ENCODE results near the gene CAPZB. TPM values are rescaled to one million over a fixed set of nuclear protein-coding genes. Genes with fewer than 3 reads are reported as not detected.

CAPZB gene
- polyA plus RNA-seq, 2 of the 4 experiments (the other 2 are of a cell fraction) = 133 to 296 TPM

GRCh38 chr1:19495000-19495656 is 9.8 kb upstream of the CAPZB start:
- ChIA-PET CTCF (interaction anchor here (0.6 kb wide), 1 partner anchor 16 kb away, joined by 3 read pairs; no protein-coding TSS in a partner anchor), POLR2A (no interaction called here)
- 76% methylated on average over 10 of the region's 11 CpGs for whole genome bisulfite sequencing (ENCODE audit: missing lambda C conversion rate)
- Histone ChIP-seq H3K4me3 (no peak overlapping the region), H3K9me3 (no peaks in the 10 kb centered on the region), H3K27ac (no peak overlapping the region), H3K4me2 (no peak overlapping the region), H3K4me1 (no peaks in the 10 kb centered on the region)
- DNase-seq (ENCODE audit: low read depth in 1 of 2, low spot score in 1 of 2) (no peak), FAIRE-seq (no peak), ATAC-seq (no peak; a peak in 1 of 6 replicates)
- TF ChIP-seq CBX2 (IDR thresholded peaks at IDR 0.05; ENCODE audit: borderline replicate concordance, low read depth) = no peak
- no peak for TF ChIP-seq NFE2L2 (conservative IDR thresholded peaks at IDR 0.05; ENCODE audit: low read length)
- TF ChIP-seq EHF (CRISPR knock-in tag; IDR thresholded peaks at IDR 0.05) = no peak
- TF ChIP-seq ATOH8 (CRISPR knock-in tag; IDR thresholded peaks at IDR 0.05; ENCODE audit: low read depth) = no peak
- no peak for TF ChIP-seq REST (IDR thresholded peaks at IDR 0.05)
- no peak for TF ChIP-seq EP300 (IDR thresholded peaks at IDR 0.05)
- TF ChIP-seq JUNB (IDR thresholded peaks at IDR 0.05) = no peak
- no peak for TF ChIP-seq E2F6 (IDR thresholded peaks at IDR 0.05; ENCODE audit: borderline replicate concordance, low read depth)
- no peak for TF ChIP-seq CHD2 (IDR thresholded peaks at IDR 0.05; ENCODE audit: low read length, partially characterized antibody)
- no peak for TF ChIP-seq HDAC2 (IDR thresholded peaks at IDR 0.05)

- DNase-seq (ENCODE audit: low read depth in 1 of 2, low spot score in 1 of 2) = no peak
- CTCF ChIA-PET = interaction anchor here (0.6 to 1.3 kb wide), 3 partner anchors 77 to 158 kb away, joined by 3 to 4 read pairs (median 4); no protein-coding TSS in a partner anchor
- H3K27ac ChIP-seq = no peak overlapping the region
- H3K4me1 ChIP-seq = no peaks in the 10 kb centered on the region
- no peaks in the 10 kb centered on the region for H3K9me3 ChIP-seq
- no peak overlapping the region for H3K4me3 ChIP-seq
- no peak for ATAC-seq
- 90% methylated on average over 2 of the region's 2 CpGs for whole genome bisulfite sequencing (ENCODE audit: missing lambda C conversion rate)
- FAIRE-seq = no peak
- POLR2A ChIA-PET = no interaction called here
- TF ChIP-seq NFE2L2 (conservative IDR thresholded peaks at IDR 0.05; ENCODE audit: low read length) = no peak
- no peak for TF ChIP-seq NPAS2 (CRISPR knock-in tag; IDR thresholded peaks at IDR 0.05; ENCODE audit: borderline replicate concordance)
- TF ChIP-seq RAD21 (conservative IDR thresholded peaks at IDR 0.05 in 1 of 2, IDR thresholded peaks at IDR 0.05 in 1 of 2) = no peak
- TF ChIP-seq EP300 (IDR thresholded peaks at IDR 0.05) = no peak
- no peak for TF ChIP-seq MAX (IDR thresholded peaks at IDR 0.05)
- no peak for TF ChIP-seq KDM1A (IDR thresholded peaks at IDR 0.05; ENCODE audit: low read depth)
- TF ChIP-seq NR3C1 (IDR thresholded peaks at IDR 0.05) = no peak
- TF ChIP-seq BCL3 (IDR thresholded peaks at IDR 0.05) = no peak
- no peak for TF ChIP-seq SREBF2 (IDR thresholded peaks at IDR 0.05)
- TF ChIP-seq ESRRA (IDR thresholded peaks at IDR 0.05; ENCODE audit: borderline replicate concordance, low read length) = no peak
- TF ChIP-seq MYC (IDR thresholded peaks at IDR 0.05; ENCODE audit: borderline replicate concordance, low read length) = no peak
- no peak for TF ChIP-seq JUNB (IDR thresholded peaks at IDR 0.05)
- no peak for TF ChIP-seq KDM5A (IDR thresholded peaks at IDR 0.05)
- no peak for TF ChIP-seq CHD4 (IDR thresholded peaks at IDR 0.05; ENCODE audit: borderline replicate concordance)
- no peak for TF ChIP-seq ZC3H11A (IDR thresholded peaks at IDR 0.05)
- no peak for TF ChIP-seq TP53 (CRISPR knock-in tag; IDR thresholded peaks at IDR 0.05)
- no peak for TF ChIP-seq HOXA7 (CRISPR knock-in tag; IDR thresholded peaks at IDR 0.05)
- TF ChIP-seq RNF2 (IDR thresholded peaks at IDR 0.05; ENCODE audit: borderline replicate concordance, low read depth) = no peak
- TF ChIP-seq TFCP2L1 (CRISPR knock-in tag; IDR thresholded peaks at IDR 0.05) = no peak
- TF ChIP-seq SMC3 (IDR thresholded peaks at IDR 0.05) = no peak
- no peak overlapping the region for H3K4me2 ChIP-seq
These were observed 8.2 kb upstream of the CAPZB start for GRCh38 chr1:19493547-19493946.

Measured in A549 (cell line).